Breast epithelium (tissue), 4 donors: ENCODE measurements around the gene PGGT1B. TPM values are rescaled to one million over a fixed set of nuclear protein-coding genes. Genes with fewer than 3 reads are reported as not detected.

ENCODE experiments used
- DNase-seq, 2 donors: peaks; one replicate each; pipeline ENCODE4 v3.0.0-alpha.2; 2019; ENCODE audit warnings: low spot score in 2 of 2
- H3K27ac ChIP-seq, 2 donors: fragments of 200-600 bp; sonication (generic) in 1 of 2; one replicate each; pipeline ENCODE4 v1.5.1; 2016 to 2019; ENCODE audit warnings: mild to moderate bottlenecking in 1 of 2
- H3K27me3 ChIP-seq, 2 donors: fragments of 200-600 bp; sonication (generic) in 1 of 2; one replicate each; pipeline versions ENCODE4 v1.5.1 to v1.6.0; 2017 to 2019; ENCODE audit warnings: control low read depth in 1 of 2, mild to moderate bottlenecking in 1 of 2
- H3K36me3 ChIP-seq: fragments of 200-600 bp; one replicate; pipeline ENCODE4 v1.5.1; 2019
- H3K4me1 ChIP-seq, 2 donors: fragments of 200-600 bp; sonication (generic); one replicate each; pipeline ENCODE4 v1.5.1; 2016 to 2019; ENCODE audit warnings: control low read depth in 1 of 2
- H3K4me3 ChIP-seq, 3 donors: fragments of 200-600 bp; sonication (generic); 1 replicate in 2 of 3; 2 replicates in 1 of 3; pipeline ENCODE4 v1.5.1; 2016 to 2019; ENCODE audit warnings: mild to moderate bottlenecking in 3 of 3, moderate library complexity in 2 of 3
- H3K9me3 ChIP-seq, 2 donors: fragments of 200-600 bp; sonication (generic) in 1 of 2; one replicate each; pipeline ENCODE4 v1.5.1; 2016 to 2019; ENCODE audit warnings: control low read depth in 1 of 2
- CTCF ChIP-seq, 3 donors: fragments of 450-650 bp; IDR thresholded peaks; one replicate each; pipeline ENCODE4 v1.5.1; 2016 to 2017; ENCODE audit warnings: antibody characterized with exemption in 3 of 3, mild to moderate bottlenecking in 3 of 3, moderate library complexity in 3 of 3
- POLR2A ChIP-seq: fragments of 450-650 bp; IDR thresholded peaks from one replicate; pipeline ENCODE4 v1.6.1; 2016; ENCODE audit warnings: antibody characterized with exemption, mild to moderate bottlenecking, moderate library complexity
- POLR2AphosphoS5 ChIP-seq, 3 donors: sonication (generic); formaldehyde crosslinking; IDR thresholded peaks; one replicate each; pipeline ENCODE4 v1.6.1; 2017; ENCODE audit warnings: antibody characterized with exemption in 3 of 3
- intact Hi-C: fragments of 100-400 bp; cut with DNase I; formaldehyde crosslinking; loops from one replicate; pipeline ENCODE4 v1.15.1; 2023; ENCODE audit warnings: low total_unique reads
- total RNA-seq, 3 donors: library from RNA; depleted of rRNA; stranded (reverse); fragments of >200 nt; gene quantifications; one replicate each; pipeline ENCODE4 v1.1.0, GENCODE V29; 2016

The PGGT1B gene
- total RNA-seq, 3 donors from 2014 or later: 12.6 to 15.7 (median 15.7) TPM

- intact Hi-C loops: loop anchor here (10.0 kb wide), 1 partner anchor 1365 kb away; no protein-coding TSS in a partner anchor
- H3K9me3 ChIP-seq: no peaks in the 10 kb centered on the region
- no peaks in the 10 kb centered on the region for H3K36me3 ChIP-seq
- TF ChIP-seq CTCF (IDR thresholded peaks at IDR 0.05) (no peak), POLR2AphosphoS5 (IDR thresholded peaks at IDR 0.05) (no peak), POLR2A (no peak)
- no peak overlapping the region for H3K4me3 ChIP-seq
- H3K27ac ChIP-seq: no peak overlapping the region
- no peaks in the 10 kb centered on the region for H3K27me3 ChIP-seq
- DNase-seq: no peak
- no peaks in the 10 kb centered on the region for H3K4me1 ChIP-seq
Observed at GRCh38 chr5:115189866-115190265, 72.8 kb downstream of the PGGT1B start.

- intact Hi-C loops: loop anchor here (10.0 kb wide), 1 partner anchor 1368 kb away; no protein-coding TSS in a partner anchor
- no peak overlapping the region for H3K27ac ChIP-seq
- no peak for DNase-seq
- no peak for TF ChIP-seq CTCF (IDR thresholded peaks at IDR 0.05)
- no peak for TF ChIP-seq POLR2A
- peaks cover 0 to 23% of the 10 kb centered on the region in 2 donors for H3K27me3 ChIP-seq
- no peak overlapping the region for H3K4me3 ChIP-seq
- no peaks in the 10 kb centered on the region for H3K9me3 ChIP-seq
- no peaks in the 10 kb centered on the region for H3K4me1 ChIP-seq
- H3K36me3 ChIP-seq: no peaks in the 10 kb centered on the region
Observed at GRCh38 chr5:115186794-115187193, 75.9 kb downstream of the PGGT1B start.

- no peaks in the 10 kb centered on the region for H3K9me3 ChIP-seq
- peaks cover 0 to 43% of the 10 kb centered on the region in 2 donors for H3K27me3 ChIP-seq
- no peak for DNase-seq
- TF ChIP-seq POLR2AphosphoS5 (IDR thresholded peaks at IDR 0.05) (no peak), CTCF (IDR thresholded peaks at IDR 0.05) (no peak), POLR2A (no peak)
- H3K36me3 ChIP-seq: no peaks in the 10 kb centered on the region
- intact Hi-C loops: loop anchor here (10.0 kb wide), 1 partner anchor 1370 kb away; no protein-coding TSS in a partner anchor
- H3K4me1 ChIP-seq: peaks cover 0 to 8% of the 10 kb centered on the region in 2 donors
- H3K4me3 ChIP-seq: no peak overlapping the region
- H3K27ac ChIP-seq: no peak overlapping the region
Observed at GRCh38 chr5:115184770-115185169, 77.9 kb downstream of the PGGT1B start.

- Histone ChIP-seq H3K4me1 (peaks cover 0 to 8% of the 10 kb centered on the region in 2 donors), H3K27ac (no peak overlapping the region), H3K9me3 (no peaks in the 10 kb centered on the region), H3K27me3 (peaks cover 2 to 61% of the 10 kb centered on the region in 2 donors), H3K4me3 (no peak overlapping the region), H3K36me3 (no peaks in the 10 kb centered on the region)
- TF ChIP-seq CTCF (IDR thresholded peaks at IDR 0.05) (no peak), POLR2AphosphoS5 (IDR thresholded peaks at IDR 0.05) (no peak), POLR2A (no peak)
- intact Hi-C loops: loop anchor here (10.0 kb wide), 1 partner anchor 1373 kb away; no protein-coding TSS in a partner anchor
- DNase-seq: no peak
Observed at GRCh38 chr5:115181757-115182156, 80.9 kb downstream of the PGGT1B start.

- Histone ChIP-seq H3K4me1 (peaks cover 0 to 8% of the 10 kb centered on the region in 2 donors), H3K27ac (no peak overlapping the region), H3K27me3 (peaks cover 2 to 61% of the 10 kb centered on the region in 2 donors), H3K9me3 (no peaks in the 10 kb centered on the region), H3K4me3 (peak overlapping the region; percentile 43 to 70 (median 49)), H3K36me3 (no peaks in the 10 kb centered on the region)
- no peak for DNase-seq
- no peak for TF ChIP-seq POLR2AphosphoS5 (IDR thresholded peaks at IDR 0.05)
- no peak for TF ChIP-seq CTCF (IDR thresholded peaks at IDR 0.05)
- no peak for TF ChIP-seq POLR2A
- intact Hi-C loops: loop anchor here (10.0 kb wide), 1 partner anchor 1375 kb away; no protein-coding TSS in a partner anchor
Observed at GRCh38 chr5:115180165-115180709, 82.4 kb downstream of the PGGT1B start.
